ES-I3 (cell line): Measurements from ENCODE around the gene TRIP13.

ENCODE experiments used
- H3K36me3 ChIP-seq: 2 replicates; pipeline ENCODE4 v1.6.1; 2013; ENCODE audit warnings: mild to moderate bottlenecking, low read length, control low read depth, moderate library complexity; ENCODE audit not compliant: insufficient read depth
- H3K4me1 ChIP-seq: 2 replicates; pipeline ENCODE4 v1.6.1; 2013; ENCODE audit warnings: mild to moderate bottlenecking, control low read depth, low read length; ENCODE audit not compliant: insufficient read depth
- H3K9ac ChIP-seq: 2 replicates; pipeline ENCODE4 v1.6.1; 2013; ENCODE audit warnings: low read depth, mild to moderate bottlenecking, low read length, moderate library complexity
- H3K9me3 ChIP-seq: 2 replicates; pipeline ENCODE4 v1.6.1; 2013; ENCODE audit warnings: mild to moderate bottlenecking, low read length, moderate library complexity; ENCODE audit not compliant: control insufficient read depth, insufficient read depth

The TRIP13 gene

GRCh38 chr5:861442-862366 lies 31.0 kb upstream of the TRIP13 start:
- Histone ChIP-seq H3K9me3 (no peaks in the 10 kb centered on the region), H3K36me3 (peaks cover 13% of the 10 kb centered on the region), H3K9ac (no peak overlapping the region)

DNA sequence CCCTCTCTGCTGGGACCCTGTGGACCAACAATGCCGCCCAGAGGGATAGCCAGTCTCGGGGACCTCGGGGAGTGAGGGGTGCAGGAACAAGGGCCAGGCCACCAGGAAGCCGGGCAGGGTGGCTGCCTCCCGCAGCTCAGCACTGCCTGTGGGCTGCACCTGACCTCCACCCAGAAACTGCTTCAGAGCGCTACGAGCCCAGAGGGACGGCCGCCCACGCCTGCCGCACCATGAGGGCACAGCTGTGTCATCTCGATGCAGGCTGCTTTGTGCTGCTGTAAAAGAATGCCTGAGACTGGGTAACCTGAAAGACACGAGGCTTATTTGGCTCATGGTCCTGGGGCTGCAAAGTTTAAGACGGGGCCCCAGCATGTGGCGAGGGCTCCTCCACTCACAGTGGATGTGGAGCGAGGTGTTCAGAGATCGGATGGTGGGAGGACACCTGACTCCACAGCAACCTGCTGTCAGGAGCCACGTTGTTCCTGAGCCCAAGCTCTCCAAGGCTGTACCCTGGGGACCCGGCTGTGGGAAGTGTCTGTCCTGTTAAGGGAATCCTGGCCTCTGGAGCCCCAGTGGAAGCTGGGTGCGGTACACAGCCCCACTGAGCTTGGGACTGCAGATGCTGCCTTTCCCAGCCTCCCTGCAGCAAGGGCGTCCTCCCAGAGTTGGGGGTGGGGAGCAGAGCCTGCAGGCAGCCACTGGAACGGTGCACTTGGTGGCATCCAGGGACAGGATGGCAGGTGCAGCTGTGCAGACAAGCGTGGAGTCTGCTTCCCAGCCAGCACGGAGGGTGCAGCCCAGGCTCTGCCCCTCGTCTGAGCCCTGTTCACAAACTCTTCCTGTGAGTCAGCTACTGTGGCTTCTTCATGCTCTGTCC lies 30.1 kb upstream of the TRIP13 start:
- peaks cover 13% of the 10 kb centered on the region for H3K36me3 ChIP-seq
- no peaks in the 10 kb centered on the region for H3K9me3 ChIP-seq
- no peaks in the 10 kb centered on the region; the same call in 1 of the 2 replicates for H3K4me1 ChIP-seq
- no peak overlapping the region for H3K9ac ChIP-seq

More at GRCh38 chr5:861442-862366, 31.0 kb upstream of the TRIP13 start:
- no peaks in the 10 kb centered on the region; the same call in 1 of the 2 replicates for H3K4me1 ChIP-seq

GRCh38 chr5:863244-863805 lies 29.4 kb upstream of the TRIP13 start:
- no peaks in the 10 kb centered on the region for H3K9me3 ChIP-seq
- H3K9ac ChIP-seq: no peak overlapping the region
- no peaks in the 10 kb centered on the region; the same call in 1 of the 2 replicates for H3K4me1 ChIP-seq
- peaks cover 18% of the 10 kb centered on the region for H3K36me3 ChIP-seq

DNA sequence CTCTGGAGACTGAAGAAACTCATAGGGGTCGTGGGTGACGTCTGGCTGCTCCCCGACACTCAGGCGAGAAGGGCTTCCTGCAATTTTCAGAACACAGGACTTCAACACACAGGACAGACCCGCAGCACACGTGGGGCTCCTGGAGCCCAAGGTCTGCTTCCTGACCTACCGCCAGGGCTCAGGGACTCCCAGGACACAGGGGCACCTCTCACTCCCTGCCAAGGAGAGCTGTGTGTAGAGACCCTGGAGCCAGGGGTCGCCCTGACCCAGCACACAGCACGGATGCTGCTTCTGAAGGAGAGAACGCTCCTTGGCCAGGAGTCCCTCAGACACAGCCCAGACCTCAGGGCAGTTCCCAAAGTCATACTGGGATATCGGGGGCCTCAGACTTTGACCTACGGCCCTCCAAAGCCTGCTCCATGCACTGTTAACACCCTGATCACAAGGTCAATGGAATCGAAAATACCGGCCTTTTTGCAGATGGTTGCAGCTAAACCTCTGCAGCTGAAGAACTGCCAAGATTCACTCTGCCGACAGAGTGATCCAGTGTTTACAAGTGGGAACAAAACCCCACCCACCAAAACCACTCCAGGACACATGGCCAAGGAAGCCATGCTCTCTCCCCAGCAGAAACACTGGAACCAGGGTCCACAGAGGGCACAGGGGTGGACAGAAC lies 28.1 kb upstream of the TRIP13 start:
- Histone ChIP-seq H3K9me3 (no peaks in the 10 kb centered on the region), H3K9ac (no peak overlapping the region), H3K36me3 (peaks cover 21% of the 10 kb centered on the region), H3K4me1 (no peaks in the 10 kb centered on the region; the same call in 1 of the 2 replicates)

DNA sequence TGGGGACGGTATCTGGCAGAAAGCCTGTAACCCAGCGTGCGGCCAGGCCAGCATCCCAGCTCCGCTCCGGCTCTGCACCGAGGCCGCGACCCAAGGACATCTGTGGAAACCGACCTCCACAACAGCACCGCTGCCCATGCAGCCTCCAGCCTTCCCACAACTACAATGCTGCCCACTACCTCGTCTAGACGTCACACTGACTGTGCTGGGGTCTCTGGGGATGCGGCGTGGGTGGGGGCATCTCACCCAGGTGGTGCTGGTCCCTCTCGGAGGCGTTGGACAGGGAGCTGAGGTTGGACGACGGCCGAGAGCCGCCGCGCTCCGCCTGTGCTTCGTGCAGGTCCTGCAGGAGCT lies 27.5 kb upstream of the TRIP13 start:
- Histone ChIP-seq H3K36me3 (peaks cover 24% of the 10 kb centered on the region), H3K9me3 (no peaks in the 10 kb centered on the region), H3K9ac (no peak overlapping the region), H3K4me1 (no peaks in the 10 kb centered on the region; the same call in 1 of the 2 replicates)

DNA sequence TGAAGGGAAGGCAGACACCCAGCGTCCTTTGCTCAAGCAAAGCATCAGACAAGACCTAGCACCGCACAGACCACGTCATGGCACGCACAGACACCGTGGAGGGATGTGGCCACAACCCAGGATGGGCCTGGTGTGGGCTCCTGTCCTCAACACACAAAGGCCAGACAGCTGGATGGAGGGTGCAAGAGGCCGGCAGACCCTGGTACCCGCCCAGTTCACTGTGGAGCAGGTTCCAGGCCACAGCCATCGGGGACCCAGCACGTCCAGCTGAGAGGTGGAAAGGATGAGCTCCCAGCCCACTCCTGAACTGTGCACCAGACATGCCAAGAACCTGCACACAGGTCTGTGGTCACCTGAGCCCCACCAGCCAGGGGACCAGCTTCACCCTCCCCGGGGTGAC lies 26.9 kb upstream of the TRIP13 start:
- Histone ChIP-seq H3K4me1 (no peaks in the 10 kb centered on the region; the same call in 1 of the 2 replicates), H3K36me3 (peaks cover 31% of the 10 kb centered on the region), H3K9me3 (no peaks in the 10 kb centered on the region), H3K9ac (no peak overlapping the region)

DNA sequence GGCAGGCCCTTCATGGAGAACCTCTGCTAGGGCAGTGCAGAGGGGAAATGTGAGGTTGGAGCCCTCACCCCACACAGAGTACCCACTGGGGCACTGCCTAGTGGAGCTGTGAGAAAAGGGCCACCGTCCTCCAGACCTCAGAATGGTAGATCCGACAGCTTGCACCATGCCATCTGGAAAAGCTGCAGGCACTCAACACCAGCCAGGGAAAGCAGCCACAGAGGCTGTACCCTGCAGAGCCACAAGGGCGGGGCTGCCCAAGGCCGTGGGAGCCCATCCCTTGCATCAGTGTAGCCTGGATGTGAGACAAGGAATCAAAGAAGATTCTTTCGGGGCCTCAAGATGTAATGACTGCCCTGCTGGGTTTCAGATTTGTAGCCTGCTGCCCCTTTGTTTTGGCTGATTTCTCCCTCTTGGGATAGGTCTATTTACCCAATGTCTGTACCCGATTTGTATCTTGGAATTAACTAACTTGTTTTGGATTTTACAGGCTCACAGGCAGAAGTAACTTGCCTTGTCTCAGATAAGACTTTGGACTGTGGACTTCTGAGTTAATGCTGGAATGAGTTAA lies 25.3 kb upstream of the TRIP13 start:
- Histone ChIP-seq H3K9ac (no peak overlapping the region), H3K4me1 (no peaks in the 10 kb centered on the region), H3K9me3 (no peaks in the 10 kb centered on the region), H3K36me3 (peaks cover 39% of the 10 kb centered on the region)

GRCh38 chr5:868428-869135 lies 24.1 kb upstream of the TRIP13 start:
- no peaks in the 10 kb centered on the region for H3K4me1 ChIP-seq
- H3K9ac ChIP-seq: no peak overlapping the region
- no peaks in the 10 kb centered on the region for H3K9me3 ChIP-seq
- peaks cover 45% of the 10 kb centered on the region for H3K36me3 ChIP-seq

DNA sequence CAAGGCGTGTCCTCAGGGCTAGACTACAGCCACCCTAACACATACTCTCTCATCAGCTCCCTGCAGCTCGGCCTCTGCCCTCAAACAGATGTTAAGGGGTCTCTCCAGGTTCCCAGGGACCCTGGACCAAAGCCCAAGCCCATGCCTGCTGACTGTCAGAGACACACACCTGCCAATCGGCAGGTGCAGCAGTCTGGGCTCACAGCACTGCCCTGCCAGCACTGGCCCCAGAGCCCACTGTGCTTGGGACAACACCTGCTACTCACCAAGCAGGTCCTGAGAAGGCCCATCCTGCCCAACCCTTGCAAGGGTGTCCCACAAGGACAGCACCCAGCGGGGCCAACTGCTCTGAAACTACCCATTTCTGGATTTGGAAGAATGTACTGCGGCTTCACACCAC lies 21.7 kb upstream of the TRIP13 start:
- Histone ChIP-seq H3K4me1 (no peaks in the 10 kb centered on the region), H3K36me3 (peaks cover 35% of the 10 kb centered on the region), H3K9ac (no peak overlapping the region), H3K9me3 (no peaks in the 10 kb centered on the region)

- no peak overlapping the region for H3K9ac ChIP-seq
- H3K4me1 ChIP-seq: no peaks in the 10 kb centered on the region
- H3K36me3 ChIP-seq: peaks cover 35% of the 10 kb centered on the region
- no peaks in the 10 kb centered on the region for H3K9me3 ChIP-seq
Measured at GRCh38 chr5:871596-872298, 20.9 kb upstream of the TRIP13 start.

DNA sequence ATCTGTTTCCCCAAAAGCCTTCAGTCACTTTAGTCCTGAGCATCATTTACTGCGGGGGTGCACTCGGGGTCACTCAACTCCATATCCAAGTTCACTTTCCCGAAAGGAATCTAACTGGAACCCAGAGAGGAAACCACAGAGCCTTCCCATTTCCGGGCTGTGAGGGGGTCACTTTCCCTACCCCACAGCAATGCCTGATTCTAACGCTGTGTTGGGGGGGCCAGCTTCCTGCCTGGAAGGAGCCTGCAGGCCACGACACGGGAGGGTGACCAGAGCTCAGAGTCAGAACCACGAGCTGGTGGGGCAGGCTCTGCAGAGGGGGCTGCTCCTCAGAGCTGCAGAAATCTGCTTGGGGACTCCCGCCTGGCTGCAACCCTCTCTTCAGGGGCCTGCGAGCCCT lies 20.4 kb upstream of the TRIP13 start:
- no peak overlapping the region for H3K9ac ChIP-seq
- H3K36me3 ChIP-seq: peaks cover 36% of the 10 kb centered on the region
- no peaks in the 10 kb centered on the region for H3K9me3 ChIP-seq
- H3K4me1 ChIP-seq: no peaks in the 10 kb centered on the region

DNA sequence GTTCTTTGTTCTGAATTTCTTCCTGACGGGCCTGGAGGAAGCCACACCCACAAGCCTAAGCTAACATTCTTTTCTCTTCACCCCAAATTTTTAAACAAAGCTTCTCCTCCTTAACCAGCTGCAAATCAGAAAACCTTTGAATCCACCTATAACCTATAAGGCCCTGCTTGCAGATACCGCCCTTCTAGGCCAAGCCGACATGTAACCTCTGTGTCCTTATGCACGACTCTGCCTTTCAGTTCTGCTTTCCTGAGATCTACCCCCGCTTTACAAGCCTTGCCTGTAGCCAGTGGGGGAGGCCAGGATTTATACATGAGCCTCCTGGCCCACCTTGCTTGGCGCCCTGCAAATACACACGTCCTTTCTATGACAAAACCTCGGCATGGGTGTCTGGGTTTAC lies 19.4 kb upstream of the TRIP13 start:
- Histone ChIP-seq H3K4me1 (no peaks in the 10 kb centered on the region), H3K36me3 (peaks cover 34% of the 10 kb centered on the region), H3K9me3 (no peaks in the 10 kb centered on the region), H3K9ac (no peak overlapping the region)

- Histone ChIP-seq H3K36me3 (peaks cover 20% of the 10 kb centered on the region; the same call in 1 of the 2 replicates), H3K9me3 (no peaks in the 10 kb centered on the region), H3K9ac (no peak overlapping the region), H3K4me1 (no peaks in the 10 kb centered on the region)
Measured at GRCh38 chr5:875931-876330, 16.8 kb upstream of the TRIP13 start.
